GM19324 (cell line): ENCODE measurements around the gene EVL.
"Not testable (repeated sequence)": the region's sequence is repeated elsewhere in the genome, so short reads cannot be mapped to it uniquely, and the experiment has no call there.

Experiments used
- ATAC-seq: cut with Tn5 transposase; IDR thresholded peaks from one replicate; pipeline ENCODE4 v1.9.1; 2021; ENCODE audit warnings: mild to moderate bottlenecking, moderate library complexity; ENCODE audit not compliant: unreplicated experiment, low FRiP score

The EVL gene

DNA sequence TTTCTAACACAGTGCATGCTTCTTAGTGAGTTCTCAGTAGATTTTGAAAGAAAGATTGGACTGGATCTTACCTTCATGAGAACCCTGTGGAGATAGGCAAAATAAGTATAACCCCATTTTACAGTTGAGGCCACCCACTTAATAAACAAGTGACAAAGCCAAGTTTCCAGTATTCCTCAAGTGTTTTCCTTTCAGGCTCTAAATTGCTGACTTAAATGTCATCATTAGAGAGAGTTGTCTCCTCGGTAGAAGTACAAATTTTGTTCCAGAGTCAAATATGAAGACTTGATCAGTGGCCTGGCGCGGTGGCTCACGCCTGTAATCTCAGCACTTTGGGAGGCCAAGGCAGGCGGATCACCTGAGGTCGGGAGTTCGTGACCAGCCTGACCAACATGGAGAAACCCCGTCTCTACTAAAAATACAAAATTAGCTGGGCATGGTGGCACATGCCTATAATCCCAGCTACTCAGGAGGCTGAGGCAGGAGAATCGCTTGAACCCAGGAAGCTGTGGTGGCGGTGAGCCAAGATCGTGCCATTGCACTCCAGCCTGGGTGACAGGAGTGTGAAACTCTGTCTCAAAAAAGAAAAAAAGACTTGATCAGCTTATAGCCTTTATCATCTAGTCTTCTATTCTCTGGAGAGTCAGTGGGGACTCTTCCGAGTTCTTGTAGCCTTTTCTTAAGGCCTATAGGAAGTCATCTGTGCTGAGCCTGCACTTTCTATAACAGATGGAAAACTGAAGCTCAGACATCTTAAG, 708 bp upstream of the EVL start:
- not testable (repeated sequence) for ATAC-seq

GRCh38 chr14:100065942-100066574, 836 bp downstream of the EVL start:
- no peak for ATAC-seq

DNA sequence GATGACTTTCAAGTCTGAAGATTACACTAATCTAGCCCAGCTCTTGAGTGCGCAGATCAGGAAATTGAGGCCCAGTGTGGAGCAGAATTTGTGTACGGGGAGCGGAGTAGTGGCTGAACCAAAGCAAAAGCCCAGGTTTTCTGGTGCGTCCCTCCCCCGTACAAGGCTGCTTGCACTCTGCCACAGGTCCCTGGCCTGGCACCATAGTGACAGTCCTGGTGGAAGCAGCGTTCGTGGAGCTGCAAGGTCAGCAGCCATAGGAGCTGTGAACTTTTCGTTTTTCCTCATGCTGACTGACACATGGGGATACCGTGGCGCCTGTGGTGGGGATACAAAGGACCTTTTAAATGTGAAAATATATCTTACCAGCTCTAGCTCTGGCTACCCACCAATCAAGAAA, 1.7 kb downstream of the EVL start:
- ATAC-seq: no peak

- ATAC-seq: no peak
These were observed 2.3 kb downstream of the EVL start for GRCh38 chr14:100067481-100067880.

DNA sequence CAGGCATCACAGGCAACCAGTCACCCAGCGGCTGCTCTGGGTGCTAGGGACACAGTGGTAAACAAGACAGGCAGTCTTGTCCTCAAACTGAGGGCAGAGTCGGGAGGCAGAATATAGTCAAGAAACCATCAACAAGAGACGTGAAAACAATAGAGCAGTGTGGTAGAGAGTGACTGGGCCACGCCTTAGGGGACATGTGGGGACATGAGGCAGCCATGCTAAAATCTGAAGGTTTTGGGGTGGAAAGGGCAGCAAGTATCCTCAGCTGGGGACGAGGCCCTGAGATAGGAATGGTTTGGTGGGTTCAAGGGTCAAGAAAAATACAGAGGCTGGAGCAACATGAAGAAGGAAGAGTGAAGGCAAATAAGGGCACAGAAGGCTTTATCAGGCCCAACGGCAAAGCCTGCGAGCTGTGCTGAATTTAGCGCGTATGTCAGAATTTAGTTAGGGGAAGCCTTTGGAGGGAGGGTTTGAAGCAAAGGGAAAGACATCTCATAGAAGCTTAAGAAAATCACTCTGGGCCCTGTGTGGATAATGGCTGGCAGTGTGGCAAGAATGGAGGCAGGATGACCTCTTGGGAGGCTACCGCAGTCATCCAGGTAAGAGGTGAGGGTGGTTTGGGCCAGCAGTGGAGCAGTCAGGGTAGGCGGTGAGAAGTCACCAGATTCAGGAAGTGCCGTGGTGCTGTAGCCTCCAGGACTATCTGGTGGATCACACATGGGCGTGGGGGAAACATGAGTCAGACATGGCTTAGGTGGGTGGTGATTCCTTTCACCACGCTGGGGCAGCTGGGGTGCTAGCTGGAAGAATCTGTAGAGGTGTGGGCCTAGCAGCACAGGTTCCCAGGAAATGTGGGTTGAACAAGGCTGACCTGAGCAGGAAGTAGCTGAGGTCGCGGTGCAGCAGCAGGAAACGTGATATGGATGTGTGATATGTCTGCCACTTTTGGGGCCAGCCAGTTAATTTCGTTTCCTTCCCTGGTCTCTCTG, 3.0 kb downstream of the EVL start:
- ATAC-seq: peak; percentile 31

- no peak for ATAC-seq
These were observed 4.1 kb downstream of the EVL start for GRCh38 chr14:100069161-100069800.

DNA sequence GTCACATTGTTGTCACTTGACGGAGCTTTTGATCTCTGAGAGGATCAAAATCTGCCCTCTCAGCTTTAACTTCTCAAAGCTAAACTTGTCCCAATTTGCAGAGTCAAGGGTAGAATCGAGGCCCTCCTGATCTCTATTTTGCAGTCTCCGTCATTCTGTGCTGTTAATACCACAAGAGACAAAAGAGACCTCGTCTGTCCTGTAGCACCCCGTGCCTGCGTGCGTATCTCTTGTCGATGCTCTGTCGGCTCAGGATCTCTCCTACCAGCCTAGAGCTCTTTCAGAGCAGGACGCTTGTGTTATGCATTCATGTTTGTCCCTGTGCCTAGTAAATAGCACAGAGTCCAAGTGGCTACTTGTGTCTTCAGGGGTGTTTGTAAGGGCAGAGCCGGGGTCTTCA, 5.1 kb downstream of the EVL start:
- no peak for ATAC-seq

DNA sequence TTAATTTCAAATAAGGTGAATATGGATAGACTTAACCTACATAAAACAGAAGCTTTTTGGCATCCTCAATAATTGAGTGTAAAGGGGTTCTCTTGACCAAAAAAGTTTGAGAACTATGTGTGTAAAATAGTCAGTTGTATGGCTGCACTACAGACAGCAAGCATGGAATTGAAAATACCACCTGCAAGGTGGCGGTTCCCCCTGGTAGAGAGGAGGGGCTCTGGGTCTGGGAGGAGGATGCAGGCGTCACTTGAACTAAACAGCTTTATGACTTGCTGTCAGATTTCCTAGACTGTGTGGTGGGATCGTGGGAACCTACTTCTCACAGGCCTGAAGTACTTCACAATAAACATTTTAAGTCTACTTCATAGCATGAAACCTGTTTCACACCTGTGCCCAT, 6.3 kb downstream of the EVL start:
- no peak for ATAC-seq

- ATAC-seq: peak; percentile 38
These were observed 7.6 kb downstream of the EVL start for GRCh38 chr14:100072783-100073346.

GRCh38 chr14:100073576-100074430, 8.6 kb downstream of the EVL start:
- no peak for ATAC-seq

- no peak for ATAC-seq
These were observed 9.3 kb downstream of the EVL start for GRCh38 chr14:100074431-100075100.

DNA sequence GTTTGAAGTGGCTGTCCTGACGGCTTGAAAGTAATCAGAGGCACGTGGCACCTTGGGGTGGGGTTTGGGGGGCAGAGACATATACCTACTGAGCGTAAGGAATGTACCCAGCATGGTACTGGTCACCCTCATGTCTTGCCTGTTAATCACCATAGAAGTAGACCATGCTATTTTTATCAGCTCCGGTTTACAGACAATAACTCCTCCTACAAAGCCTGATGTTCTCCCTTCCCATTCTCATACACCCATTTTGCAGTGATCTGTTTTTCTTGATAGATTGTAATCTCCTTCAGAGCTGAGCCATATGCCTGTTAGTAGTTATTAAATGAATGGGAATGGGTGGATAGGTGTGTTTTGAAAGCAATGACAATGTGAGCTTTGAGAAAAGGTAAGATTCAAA, 10.5 kb downstream of the EVL start:
- no peak for ATAC-seq

DNA sequence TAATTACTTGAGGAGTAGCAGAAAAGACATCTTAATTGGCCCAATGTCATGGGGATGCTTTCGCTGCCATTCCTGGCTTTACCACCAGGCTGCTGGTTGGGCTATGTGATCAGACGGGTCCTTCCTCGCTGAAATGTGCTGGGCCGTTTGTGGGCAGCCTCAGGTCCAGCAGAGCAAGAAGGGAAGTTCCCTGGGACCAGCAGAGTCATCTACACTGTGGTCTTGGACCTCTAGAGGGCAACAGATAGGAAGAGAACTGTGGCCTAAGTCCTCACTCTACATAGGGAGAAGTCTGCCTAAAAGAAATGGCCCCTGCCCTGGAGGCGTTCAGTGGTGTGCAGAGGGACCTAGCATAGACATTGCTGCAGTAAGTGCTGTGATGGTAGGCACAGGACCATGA, 10.9 kb downstream of the EVL start:
- no peak for ATAC-seq

DNA sequence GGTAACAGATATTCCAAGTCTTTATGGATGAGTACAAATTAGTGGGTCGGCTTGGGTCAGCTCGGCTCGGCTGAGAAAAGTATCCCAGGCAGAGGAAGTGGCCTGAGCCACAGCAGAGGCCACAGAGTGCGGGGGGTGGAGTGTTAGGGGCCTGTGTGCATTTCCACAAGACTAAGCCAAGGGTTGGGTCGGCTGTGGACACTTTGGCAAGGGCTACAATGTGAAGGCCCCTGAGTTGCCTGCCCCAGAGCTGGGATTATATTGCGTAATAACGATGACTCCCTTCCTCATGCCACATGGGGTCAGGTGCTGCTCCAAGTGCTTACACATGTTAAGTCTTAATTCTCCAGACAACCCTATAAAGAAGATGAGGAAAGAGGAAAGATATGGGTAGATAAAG, 11.4 kb downstream of the EVL start:
- no peak for ATAC-seq

- no peak for ATAC-seq
These were observed 12.2 kb downstream of the EVL start for GRCh38 chr14:100077441-100077840.

GRCh38 chr14:100078216-100078803, 13.1 kb downstream of the EVL start:
- ATAC-seq: no peak

- ATAC-seq: peak; percentile 67
These were observed 13.9 kb downstream of the EVL start for GRCh38 chr14:100078997-100079725.

DNA sequence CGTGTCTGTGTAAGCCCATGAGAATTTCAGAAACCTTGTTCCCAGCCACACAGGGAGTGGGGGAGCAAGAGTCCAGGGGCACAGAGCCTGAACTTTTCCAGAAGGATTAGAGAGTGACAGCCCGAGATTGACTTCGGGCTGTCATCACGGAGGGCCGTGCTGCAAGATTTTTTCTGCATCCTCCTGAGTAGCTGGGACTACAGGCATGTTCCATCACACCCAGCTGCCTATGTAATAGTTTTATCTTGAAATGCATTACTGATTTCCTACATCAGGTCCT, 14.4 kb downstream of the EVL start:
- ATAC-seq: no peak
